Stimulated activated CD8-positive, alpha-beta memory T cell treated with anti-CD3 and anti-CD28 coated beads, Interleukin-7, amount 100 ng/mL, for 1 hour (primary cell): ENCODE results near the gene ARX.
A peak's percentile ranks its signal among the peaks of the same experiment; 100 is the strongest.

Experiments used
- DNase-seq, 2 donors: peaks; one replicate each; pipeline ENCODE4 v3.0.0-alpha.2; 2020; ENCODE audit warnings: low read depth in 2 of 2

The ARX gene

GRCh38 chrX:25015486-25016360 lies at the start of gene ARX:
ARX (minus strand) TSS chrX:25015965; CDS start chrX:25015737, 228 bp downstream.
- DNase-seq, result no peak

- DNase-seq, result no peak
Measured at GRCh38 chrX:25059273-25059672, 43.5 kb upstream of the ARX start.

GRCh38 chrX:25052798-25053534 lies 37.2 kb upstream of the ARX start:
- no peak for DNase-seq

GRCh38 chrX:25049971-25050370 lies 34.2 kb upstream of the ARX start:
- DNase-seq, result no peak

GRCh38 chrX:25049357-25049756 lies 33.6 kb upstream of the ARX start:
- no peak for DNase-seq

GRCh38 chrX:25048178-25048577 lies 32.4 kb upstream of the ARX start:
- no peak for DNase-seq

GRCh38 chrX:25043192-25043591 lies 27.4 kb upstream of the ARX start:
- DNase-seq, result no peak

- DNase-seq, result no peak
Measured at GRCh38 chrX:25039036-25039435, 23.3 kb upstream of the ARX start.

GRCh38 chrX:25034889-25035288 lies 19.1 kb upstream of the ARX start:
- no peak for DNase-seq

GRCh38 chrX:25029288-25029825 lies 13.6 kb upstream of the ARX start:
- DNase-seq, result no peak

- DNase-seq, result no peak
Measured at GRCh38 chrX:25028726-25029125, 13.0 kb upstream of the ARX start.

- no peak for DNase-seq
Measured at GRCh38 chrX:25026576-25026975, 10.8 kb upstream of the ARX start.

- DNase-seq, result no peak
Measured at GRCh38 chrX:25025615-25026014, 9.8 kb upstream of the ARX start.

GRCh38 chrX:25023908-25024307 lies 8.1 kb upstream of the ARX start:
- no peak for DNase-seq

- no peak for DNase-seq
Measured at GRCh38 chrX:25022499-25023325, 6.9 kb upstream of the ARX start.

- DNase-seq, result peak in 1 of 2 donors; percentile 1
Measured at GRCh38 chrX:25020905-25021449, 5.2 kb upstream of the ARX start.

- no peak for DNase-seq
Measured at GRCh38 chrX:25020391-25020904, 4.7 kb upstream of the ARX start.

GRCh38 chrX:25019707-25020390 lies 4.1 kb upstream of the ARX start:
- no peak for DNase-seq

- DNase-seq, result no peak
Measured at GRCh38 chrX:25018682-25019081, 2.9 kb upstream of the ARX start.

GRCh38 chrX:25017667-25018247 lies 2.0 kb upstream of the ARX start:
- no peak for DNase-seq
